Umbilical cord (tissue), 2 donors: Measurements from ENCODE around the gene SLC49A3. TPM values are rescaled to one million over a fixed set of nuclear protein-coding genes. Genes with fewer than 3 reads are reported as not detected.
"Not testable (repeated sequence)": the region's sequence is repeated elsewhere in the genome, so short reads cannot be mapped to it uniquely, and the experiment has no call there.

Source experiments
- DNase-seq: peaks from one replicate; pipeline ENCODE4 v3.0.0-alpha.2; 2015; ENCODE audit warnings: low spot score
- total RNA-seq: library from RNA; depleted of rRNA; stranded (reverse); fragments of >200 nt; gene quantifications from one replicate; pipeline ENCODE4 v1.2.3, GENCODE V29; 2014; ENCODE audit warnings: low replicate concordance; ENCODE audit not compliant: insufficient read depth

Gene SLC49A3
- total RNA-seq, 1 donor from 2014 or later, result 3.6 TPM

DNA sequence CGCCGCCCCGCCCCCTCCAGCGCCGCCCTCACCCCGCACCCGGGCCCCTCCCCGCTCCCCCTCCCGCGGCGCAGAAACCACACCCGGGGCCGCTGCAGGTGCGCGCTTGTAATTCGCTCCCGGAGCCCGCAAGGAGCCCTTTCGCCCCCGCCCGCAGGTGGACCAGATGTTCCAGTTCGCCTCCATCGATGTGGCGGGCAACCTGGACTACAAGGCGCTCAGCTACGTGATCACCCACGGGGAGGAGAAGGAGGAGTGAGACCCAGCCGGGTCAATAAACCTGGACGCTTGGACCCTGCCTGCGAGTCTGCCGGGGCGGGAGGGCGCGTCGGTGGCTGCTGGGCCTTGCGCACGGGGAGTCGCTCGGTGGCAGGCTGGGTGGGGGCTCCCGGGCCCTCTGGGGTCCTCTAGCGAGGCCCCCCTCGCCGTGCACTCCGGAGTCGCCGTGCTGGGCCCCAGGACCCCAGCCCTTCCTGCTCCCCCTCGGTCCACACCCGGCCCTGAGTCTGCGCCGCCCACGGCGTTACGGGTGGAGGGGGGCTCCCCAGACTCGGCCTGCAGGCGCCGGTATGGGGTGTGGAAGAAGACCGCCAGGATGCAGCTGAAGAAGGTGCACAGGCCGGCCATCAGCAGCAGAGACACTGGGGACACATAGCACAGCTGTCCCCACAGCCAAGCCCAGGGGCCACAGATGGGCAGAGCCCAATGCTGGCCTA, 7.1 kb downstream of the SLC49A3 start:
- DNase-seq, result no peak

- peak; percentile 63 for DNase-seq
These were observed 7.9 kb downstream of the SLC49A3 start for GRCh38 chr4:680928-681645.

DNA sequence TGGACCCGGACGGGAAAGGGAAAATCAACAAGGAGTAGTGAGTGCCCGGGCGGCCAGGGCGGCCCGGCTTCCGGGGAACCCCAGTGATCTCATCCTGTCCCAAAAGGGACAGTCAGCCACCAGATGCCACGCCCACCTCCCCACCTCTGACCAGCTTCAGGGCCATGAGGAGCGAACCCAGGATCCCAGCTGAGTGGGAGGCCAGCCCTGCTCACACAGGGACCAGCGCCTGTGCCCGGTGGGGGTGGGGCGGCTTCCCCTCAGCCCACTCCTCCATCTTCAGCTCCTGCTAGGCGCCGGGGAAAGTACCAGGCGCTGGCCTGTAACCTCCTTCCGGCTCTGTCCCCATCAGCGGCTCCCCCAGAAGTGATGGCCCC, 8.4 kb downstream of the SLC49A3 start:
- DNase-seq, result no peak

DNA sequence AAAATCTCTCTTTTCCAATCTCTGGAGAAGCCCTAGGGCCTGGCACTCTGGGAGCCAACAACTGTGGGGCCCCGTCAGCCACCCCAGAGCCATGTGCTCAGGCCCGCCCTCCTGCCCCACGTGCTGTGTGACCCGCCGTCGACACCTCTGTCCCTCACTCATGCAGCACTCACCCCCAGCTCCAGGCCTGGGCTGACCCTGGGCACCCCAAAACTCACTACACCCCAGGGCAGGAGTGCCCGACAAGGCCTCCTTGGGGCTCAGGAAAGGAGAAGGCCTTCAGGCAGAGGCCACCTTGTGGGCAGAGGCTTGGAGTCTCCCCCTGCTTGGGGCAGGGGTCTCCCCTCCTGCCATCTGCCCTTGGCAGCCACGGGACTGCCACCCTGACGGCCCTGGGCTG, 8.9 kb downstream of the SLC49A3 start:
- DNase-seq, result no peak

DNA sequence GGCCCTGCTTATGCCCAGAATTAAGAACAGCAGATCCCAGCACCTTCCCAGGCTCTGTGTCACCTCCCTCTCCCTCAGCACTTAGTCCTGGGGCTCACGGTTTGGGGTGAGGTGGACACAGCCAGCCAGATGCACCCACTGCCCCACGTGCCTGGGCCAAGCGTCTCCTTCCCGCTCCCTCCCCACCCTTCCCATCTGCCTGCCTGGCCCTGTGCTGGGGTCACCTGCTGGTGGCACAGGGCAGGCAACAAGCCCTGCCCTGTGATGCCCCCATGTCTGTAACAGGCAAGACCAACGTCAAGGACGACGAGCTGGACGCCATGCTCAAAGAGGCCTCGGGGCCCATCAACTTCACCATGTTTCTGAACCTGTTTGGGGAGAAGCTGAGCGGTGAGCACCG, 9.3 kb downstream of the SLC49A3 start:
- DNase-seq, result no peak

DNA sequence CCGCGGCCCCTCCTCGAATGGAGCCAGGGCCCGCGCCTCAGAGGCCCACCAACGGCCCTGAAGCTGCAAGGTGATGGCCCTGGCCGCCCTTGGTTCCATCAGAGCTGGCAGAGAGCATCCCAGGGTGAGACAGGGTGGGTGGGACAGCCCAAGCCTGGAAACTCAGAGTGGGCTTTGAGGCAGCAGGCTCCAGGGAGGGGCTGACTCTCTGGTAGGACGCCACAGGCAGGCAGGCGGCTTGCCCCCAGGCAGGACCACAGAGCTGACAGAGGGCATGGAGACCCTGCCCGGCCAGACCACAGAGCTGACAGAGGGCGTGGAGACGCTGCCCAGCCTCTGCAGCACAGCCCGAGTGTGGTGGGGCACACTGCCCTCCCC, 9.9 kb downstream of the SLC49A3 start:
- DNase-seq, result no peak

DNA sequence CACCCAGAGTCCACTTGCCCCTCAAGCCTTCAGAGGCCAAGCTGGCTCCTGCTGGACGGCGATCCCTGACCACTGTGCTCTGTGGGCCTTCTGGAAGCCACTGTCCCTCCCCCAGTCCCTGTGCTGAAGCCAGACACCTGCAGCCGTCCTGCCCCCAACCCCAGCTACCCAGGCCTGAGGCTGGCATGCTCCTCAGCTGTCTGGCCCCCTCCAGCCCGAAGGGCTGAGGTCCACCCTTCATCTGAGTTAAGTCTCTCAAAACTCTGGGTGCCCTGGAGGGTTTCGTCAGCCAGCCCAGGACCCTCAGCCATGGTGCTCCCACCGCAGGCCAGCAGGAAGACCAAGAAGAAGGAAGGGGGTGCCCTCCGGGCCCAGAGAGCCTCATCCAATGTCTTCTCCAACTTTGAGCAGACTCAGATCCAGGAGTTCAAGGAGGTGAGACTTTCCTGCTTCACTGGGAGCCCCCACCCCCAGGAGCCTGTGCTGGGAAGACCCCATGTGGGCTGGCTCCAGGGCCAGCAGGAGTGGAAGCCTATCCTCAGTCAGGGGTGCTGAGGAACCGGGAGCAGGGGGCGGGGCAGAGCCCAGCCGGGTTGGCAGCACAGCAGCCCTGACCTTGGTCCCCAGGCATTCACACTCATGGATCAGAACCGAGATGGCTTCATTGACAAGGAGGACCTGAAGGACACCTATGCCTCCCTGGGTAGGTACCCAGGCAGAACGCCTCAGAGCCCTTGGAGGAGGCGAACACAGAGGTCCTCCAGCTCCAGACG, 10.4 kb downstream of the SLC49A3 start:
- no peak for DNase-seq

DNA sequence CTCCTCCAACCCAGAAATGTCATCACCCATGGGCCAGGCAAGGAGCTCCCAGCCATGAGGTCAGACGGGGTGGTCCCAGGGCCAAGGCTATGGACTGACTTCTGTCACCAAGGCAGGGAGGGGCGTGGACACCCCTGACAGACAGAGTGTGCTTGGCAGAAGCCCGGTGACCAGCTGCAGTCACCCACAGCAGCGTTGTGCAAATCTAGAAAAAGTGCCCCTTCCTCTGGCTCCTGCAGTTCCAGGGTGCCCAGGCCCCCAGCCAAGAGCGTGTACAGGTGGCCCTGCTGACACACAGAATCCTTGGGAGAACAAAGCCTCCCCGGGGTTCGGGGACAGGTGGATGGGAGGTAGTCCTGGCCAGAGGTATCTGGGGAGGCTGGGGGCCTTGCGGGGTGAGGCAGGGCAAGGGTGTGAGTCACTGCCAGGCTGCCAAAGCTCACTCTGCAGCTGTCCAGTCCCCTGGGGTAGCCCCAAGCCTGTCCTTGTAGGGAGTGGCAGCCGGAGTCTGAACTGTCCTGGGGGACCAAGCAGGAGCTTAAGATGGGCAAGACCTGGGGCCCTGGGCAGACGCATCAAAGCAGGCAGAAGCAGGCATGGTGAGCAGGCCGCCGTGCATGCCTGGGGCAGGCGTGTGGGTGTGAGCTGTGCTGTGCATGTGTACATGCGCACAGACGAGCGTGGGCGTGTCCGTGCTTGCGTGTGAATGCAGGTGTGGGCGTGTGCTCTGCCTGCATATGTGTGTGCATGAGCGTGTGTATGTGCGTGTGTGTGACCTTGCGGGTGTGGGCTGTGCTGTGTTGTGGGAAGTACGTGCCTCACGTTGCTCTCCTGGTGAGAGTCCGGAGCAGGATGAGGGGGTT, 11.3 kb downstream of the SLC49A3 start:
- DNase-seq, result peak; percentile 35

GRCh38 chr4:676871-677235, 12.1 kb downstream of the SLC49A3 start:
- no peak for DNase-seq

- peak; percentile 43 for DNase-seq
These were observed 12.7 kb downstream of the SLC49A3 start for GRCh38 chr4:675980-676870.

- no peak for DNase-seq
These were observed 13.7 kb downstream of the SLC49A3 start for GRCh38 chr4:675036-675882.

GRCh38 chr4:674172-675035, 14.5 kb downstream of the SLC49A3 start, which contains the start of the genes ATP5ME and MYL5:
TSS of gene ATP5ME (minus strand) at chr4:674276. CDS start at chr4:674247, 29 bp downstream.
TSS of gene MYL5 (plus strand) at chr4:674542. CDS start at chr4:678027, 3,485 bp downstream.
- DNase-seq, result peak; percentile 98

- peak; percentile 35 for DNase-seq
These were observed 15.4 kb downstream of the SLC49A3 start for GRCh38 chr4:673349-674091.

DNA sequence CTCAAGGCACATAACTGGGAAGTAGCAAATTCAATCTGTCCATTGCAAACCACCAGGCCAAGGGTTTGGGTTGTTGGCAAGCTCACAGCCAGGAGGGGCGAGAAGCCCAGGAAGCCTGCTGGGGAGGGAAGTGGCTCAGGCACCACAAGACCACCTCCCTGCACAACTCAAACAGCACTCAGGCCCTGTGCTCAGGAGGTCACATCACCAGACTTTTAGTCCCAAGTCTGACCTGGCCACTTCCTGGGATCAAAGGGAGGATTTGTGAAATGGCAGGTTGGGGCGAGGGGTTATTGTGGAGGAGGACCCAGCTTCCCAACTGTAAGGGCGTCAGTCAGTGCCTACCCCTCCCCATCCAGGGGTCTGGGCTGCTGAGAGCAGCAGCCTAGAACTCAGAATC, 17.2 kb downstream of the SLC49A3 start:
- DNase-seq, result no peak

DNA sequence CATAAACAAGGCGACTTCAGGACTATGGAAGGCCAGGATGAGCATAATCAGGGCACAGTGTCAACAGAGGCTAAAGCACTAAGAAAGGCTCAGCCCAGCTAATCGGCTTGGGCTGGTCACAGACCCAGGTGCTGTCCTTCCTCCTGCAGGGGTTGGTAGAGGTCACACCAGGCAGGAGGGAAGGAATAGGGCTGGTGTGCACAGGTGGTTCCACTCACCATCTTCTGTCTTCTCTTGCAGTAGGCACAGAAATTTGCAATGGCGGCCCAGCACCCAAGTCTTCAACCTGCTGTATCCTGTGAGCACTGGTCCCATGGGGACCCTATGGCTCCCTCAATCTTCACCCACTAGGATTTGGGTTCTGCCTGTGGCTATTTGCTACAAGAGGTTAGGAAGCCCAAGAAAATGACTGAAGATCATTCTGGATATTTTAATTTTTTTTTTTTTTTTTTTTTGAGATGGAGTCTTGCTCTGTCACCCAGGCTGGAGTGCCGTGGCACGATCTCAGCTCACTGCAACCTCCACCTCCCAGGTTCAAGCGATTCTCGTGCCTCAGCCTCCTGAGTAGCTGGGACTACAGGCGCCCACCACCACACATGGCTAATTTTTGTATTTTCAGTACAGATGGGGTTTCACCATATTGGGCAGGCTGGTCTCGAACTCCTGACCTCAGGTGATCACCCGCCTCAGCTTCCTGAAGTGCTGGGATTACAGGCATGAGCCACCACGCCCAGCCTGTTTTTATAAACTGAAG, 19.0 kb downstream of the SLC49A3 start:
- not testable (repeated sequence) for DNase-seq

DNA sequence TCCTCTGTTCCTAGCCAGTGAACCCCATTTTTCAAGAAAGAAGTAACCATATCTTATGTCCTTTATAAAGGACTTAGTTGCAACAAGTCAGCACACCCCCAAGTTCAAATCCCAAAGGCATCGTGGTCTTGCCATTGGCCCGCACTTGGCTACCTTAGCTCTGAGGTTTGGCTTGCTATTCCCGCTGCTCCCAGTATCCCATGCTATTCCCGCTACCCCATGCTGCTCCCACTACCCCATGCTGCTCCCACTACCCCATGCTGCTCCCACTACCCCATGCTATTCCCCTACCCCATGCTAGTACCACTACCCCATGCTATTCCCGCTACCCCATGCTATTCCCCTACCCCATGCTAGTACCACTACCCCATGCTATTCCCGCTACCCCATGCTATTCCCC, 20.7 kb downstream of the SLC49A3 start:
- not testable (repeated sequence) for DNase-seq

GRCh38 chr4:667545-667925, 21.4 kb downstream of the SLC49A3 start:
- no peak for DNase-seq
